Cardiac septum (tissue), 1 donor: ENCODE measurements around the gene BEGAIN. TPM values are rescaled to one million over a fixed set of nuclear protein-coding genes. Genes with fewer than 3 reads are reported as not detected.

Source experiments
- DNase-seq: peaks from one replicate; pipeline ENCODE4 v3.0.0-alpha.2; 2020; ENCODE audit warnings: low spot score
- intact Hi-C: fragments of 100-400 bp; cut with DNase I; formaldehyde crosslinking; loops from one replicate; pipeline ENCODE4 v1.14.0; 2022
- total RNA-seq: library from RNA; stranded (reverse); fragmentation: NEBNext Ultra II Directional; extraction: Animal tissue kit (Norgen Biotek cat#: 25700); gene quantifications from one replicate; pipeline ENCODE4 v1.2.1, GENCODE V29; 2021
- donor health status: DM: no; HTN: no; CAD: no.

Gene BEGAIN
- total RNA-seq, 1 donor from 2014 or later, result 1.2 TPM

DNA sequence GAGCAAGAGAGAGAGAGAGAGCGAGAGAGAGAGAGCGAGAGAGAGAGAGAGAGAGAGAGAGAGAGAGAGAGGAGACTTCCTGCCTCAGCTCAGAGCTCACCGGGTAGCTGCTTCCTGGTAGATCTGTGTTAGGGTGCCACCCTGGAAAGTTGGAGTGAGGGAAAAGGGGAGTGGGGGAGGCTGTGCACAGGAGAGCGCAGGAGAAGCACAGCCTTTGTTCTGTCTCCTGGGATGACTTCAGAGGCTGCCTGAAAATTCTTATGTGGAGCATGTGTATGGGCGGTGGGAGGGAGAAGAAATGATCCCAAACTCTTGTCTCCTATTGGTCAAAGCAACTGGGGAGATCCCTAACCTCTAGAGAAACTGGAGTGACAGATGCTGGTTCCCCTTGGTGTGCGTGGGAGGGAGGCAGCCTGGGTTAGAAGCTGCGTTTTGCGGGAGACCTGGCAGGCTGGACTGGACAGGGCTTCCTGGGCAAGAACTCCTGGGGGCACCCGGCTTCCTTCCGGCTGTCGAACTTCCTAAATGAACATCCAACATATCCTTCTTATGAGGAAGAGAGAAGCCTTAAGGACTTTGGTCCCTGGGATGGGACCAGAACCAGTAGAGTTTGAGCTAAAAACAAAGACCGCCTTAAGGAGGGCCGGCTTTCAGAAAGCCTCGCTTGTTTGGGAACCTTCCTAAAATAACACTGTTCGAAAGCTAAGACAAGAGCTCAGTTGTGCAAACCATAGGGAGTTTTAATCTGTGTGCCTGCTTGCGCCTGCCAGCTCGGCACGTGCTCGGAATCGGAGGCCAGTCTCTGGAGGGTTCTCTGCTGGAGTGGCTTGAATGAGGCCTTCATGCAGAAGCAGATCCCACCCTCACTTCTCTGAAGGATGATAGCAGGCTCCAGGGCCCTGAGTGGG is 30.4 kb upstream of the BEGAIN start:
- intact Hi-C loops, result no loop called here
- DNase-seq, result no peak

GRCh38 chr14:100616854-100617409 is 29.7 kb upstream of the BEGAIN start:
- intact Hi-C loops, result no loop called here
- DNase-seq, result no peak

- no peak for DNase-seq
- intact Hi-C loops, result no loop called here
Observed at GRCh38 chr14:100615736-100616695, 28.8 kb upstream of the BEGAIN start.

DNA sequence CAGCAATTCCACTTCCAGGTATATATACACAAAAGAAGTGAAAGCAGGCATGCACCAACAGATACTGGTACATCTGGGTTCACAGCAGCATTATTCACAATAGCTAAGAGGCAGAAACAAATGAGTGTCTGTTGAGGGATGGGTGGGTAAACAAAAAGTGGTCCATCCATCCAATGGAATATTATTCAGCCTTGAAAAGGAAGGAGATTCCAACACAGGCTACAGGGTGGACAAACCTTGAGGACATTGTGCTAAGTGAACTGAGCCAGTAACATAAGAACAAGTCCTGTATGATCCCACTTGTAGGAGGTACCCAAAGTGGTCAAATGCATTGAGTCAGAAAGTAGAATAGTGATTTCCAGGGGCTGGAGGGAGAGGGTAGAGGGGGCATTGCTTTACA is 27.6 kb upstream of the BEGAIN start:
- intact Hi-C loops, result no loop called here
- no peak for DNase-seq

DNA sequence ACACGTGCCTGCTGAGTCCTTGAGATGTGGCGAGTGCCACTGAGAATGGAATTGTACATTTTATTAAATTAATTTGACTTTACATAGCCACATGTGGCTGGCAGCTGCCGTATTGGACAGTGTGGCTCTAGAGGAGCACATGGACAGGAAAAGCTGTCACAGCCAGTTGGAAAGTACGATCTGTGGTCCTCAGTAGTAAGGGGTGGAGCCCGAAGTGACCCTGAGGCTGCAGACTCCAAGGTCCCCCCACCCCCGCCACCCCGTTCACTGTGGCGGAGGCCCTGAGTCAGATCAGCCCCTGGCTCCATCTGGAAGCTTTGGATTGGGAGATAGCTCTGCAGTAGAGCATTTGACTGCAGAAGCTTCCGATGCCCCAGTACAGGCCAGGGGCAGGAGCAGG is 25.8 kb upstream of the BEGAIN start:
- DNase-seq, result no peak
- intact Hi-C loops, result no loop called here

DNA sequence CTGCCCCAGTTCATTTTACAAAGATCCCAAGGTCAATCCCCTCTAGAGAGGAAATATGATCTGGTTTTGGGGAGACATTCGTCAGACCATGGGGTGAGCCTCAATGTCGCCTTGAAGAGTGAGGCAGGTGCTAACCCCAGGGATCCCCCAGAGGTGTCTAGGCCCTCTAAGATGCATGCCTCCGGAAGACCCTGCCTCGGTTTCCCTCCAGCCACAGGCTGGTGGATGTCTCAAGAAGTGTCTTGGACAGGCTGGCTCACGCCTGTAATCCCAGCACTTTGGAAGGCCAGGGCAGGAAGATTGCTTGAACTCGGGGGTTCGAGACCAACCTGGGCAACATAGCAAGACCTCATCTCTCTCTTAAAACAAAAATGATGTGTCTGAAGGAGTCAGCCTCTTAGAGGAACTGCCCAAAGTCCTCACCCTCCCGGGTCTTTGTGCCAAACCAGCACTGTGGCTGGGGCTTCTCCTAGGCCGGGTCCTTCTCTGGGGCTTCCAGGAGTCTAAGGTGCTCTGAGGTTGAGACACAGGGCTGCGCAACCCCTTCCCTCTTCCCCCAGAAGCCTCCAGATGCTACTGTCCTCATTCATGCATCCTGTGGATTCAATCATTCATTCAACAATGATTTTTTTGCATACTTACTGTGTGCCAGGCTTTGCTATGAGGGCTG is 24.7 kb upstream of the BEGAIN start:
- intact Hi-C loops, result no loop called here
- DNase-seq, result no peak

GRCh38 chr14:100610511-100611217 is 23.4 kb upstream of the BEGAIN start:
- no peak for DNase-seq
- intact Hi-C loops, result no loop called here

- intact Hi-C loops, result no loop called here
- DNase-seq, result no peak
Observed at GRCh38 chr14:100609941-100610391, 22.7 kb upstream of the BEGAIN start.

DNA sequence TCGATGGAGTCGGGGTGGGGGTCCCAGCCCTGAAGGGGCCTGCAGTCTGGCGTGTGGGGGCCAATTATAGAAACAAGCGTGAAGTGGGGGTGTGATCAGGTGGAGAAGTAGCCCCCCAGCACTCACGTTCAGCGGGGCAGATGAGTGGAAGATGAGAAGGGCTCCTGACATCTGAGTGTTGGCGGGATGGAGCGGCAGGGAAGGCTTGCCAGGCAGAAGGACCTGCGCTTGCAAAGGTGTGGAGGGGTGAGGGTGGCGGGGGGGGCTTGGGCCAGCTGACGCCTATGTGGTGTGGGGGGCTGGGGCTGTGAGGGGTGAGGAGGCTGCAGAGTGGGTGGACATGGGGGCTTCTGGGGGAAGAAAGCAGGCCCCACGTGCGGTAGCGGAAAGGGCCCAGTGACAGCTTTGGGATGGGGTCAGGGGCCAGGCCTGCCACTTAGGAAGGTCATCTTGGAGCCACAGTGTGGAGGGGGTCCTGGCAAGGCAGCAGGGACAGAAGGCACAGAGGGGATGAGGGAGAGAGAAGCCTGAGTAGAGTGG is 22.2 kb upstream of the BEGAIN start:
- intact Hi-C loops, result no loop called here
- DNase-seq, result no peak

- intact Hi-C loops, result no loop called here
- no peak for DNase-seq
Observed at GRCh38 chr14:100608586-100609330, 21.5 kb upstream of the BEGAIN start.

DNA sequence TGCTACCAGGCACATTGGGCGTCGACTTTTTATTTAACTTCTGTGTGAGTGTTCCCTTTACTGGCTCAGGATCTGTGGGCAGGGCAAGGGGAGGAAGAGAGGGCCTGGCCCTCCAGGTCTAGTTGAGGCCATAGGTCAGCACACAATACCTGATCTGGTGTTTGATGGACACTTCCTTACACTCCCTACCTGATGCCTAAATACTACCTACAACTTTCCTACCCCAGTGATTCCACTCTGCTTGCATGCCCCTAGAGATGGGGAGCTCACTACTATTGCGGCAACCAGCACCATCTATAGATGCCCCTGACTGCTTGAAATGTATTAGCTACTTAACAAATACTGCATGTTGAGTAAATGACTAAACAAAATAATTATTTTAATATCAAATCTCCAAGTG is 20.8 kb upstream of the BEGAIN start:
- intact Hi-C loops, result no loop called here
- no peak for DNase-seq

DNA sequence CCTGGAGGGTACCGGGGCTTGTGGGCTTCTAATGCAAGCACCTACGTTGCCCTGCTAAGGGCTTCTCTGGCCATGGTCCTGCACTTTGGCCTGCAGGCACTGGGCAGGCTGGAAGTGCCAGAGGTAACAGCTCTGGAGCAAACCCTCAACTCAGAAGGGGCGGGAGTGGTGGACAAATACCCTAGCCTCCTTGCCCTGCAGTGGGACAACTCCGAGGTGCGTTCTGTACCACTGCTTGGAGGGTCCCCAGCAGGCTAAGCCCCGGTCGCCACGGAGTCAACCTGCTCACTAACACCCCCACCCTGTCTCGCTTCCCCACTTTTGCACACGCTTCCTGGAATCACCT is 20.4 kb upstream of the BEGAIN start:
- no peak for DNase-seq
- intact Hi-C loops, result no loop called here

DNA sequence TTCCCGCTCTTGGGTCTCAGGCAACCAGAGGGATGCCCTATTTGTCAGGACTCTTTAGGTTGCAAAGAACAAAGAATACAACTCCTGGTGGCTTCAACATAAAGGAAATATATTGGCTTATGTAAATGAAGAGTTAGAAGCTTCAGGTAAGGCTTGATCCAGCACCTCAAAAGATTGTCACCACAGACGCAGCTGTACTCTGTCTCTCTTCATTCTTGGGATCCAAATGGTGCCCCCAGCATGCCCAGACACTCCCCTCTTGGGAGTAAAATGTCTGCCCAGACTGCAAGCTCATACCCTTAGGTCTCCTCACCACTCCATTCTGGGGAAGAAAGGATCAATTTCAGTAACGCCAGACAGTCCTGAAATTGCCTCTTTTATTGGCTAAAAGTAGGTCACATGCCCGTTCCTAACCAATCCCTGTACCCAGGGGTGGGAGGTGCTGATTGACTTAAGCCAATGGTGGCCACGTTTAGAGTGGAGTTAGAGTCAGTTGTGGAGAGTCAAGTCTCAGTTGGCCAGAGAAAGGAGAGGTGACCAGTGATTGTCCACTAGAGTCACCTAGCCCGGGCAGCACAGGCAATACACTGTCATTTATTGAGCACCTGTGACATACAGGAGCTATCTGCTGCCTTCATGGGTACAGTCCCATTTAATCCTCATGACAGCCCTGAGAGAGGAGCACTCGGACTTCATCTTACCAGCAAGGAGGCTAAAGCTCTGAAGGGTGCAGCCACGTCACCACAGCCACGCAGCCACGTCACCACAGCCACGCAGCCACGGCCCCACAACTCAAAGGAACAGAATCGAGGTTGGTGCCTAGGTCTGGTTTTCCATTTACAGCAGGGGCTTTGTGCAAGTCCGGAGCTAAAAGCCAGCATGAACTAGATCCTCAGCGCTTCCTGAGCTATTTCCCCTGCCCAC is 19.7 kb upstream of the BEGAIN start:
- no peak for DNase-seq
- intact Hi-C loops, result no loop called here

DNA sequence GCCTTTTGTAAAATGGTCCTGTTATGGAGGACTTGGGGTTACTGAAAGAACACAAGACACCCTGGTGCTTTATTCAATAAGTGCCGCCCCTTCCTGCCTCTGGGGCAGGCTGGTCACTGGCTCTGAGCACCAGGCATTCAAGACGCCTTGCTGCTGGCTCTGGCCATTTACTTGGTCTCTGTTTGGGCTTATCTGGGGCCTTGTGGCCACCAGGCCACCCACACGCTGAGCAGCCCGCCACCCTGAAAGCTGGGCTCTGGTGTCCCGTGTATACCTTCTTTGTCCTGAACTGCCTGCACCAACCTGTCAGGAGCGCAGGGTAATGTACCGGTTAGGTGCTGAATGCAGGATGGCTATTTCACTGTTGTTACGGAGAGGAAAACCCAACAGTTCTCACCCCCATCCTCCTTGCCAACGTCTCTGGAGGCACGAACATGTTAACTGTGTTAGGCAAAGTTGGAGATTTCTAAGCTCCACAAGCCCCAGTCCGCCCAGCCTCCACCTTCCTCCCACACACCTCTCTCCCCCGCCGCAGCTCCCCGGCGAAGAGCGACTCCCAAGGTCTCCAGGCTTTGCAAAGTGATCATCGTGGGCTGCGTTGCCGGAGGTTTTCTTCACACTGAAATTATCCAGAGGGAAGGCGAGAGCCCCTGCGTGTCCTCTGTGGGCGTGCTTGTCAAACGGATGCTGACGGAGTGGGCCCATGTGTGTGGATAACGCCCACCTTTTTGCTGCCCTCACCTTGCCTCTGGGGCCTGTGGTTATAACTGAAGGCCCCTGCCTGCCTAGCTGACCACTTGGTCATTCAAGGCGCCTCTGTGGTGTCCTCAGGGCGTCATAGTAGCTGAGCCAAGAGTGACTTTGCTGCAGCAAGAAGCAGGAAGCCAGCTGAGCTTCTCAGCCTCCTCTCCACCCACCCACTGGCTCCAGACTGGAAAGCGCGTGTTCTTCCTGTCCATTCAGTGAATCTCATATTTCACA is 18.8 kb upstream of the BEGAIN start:
- intact Hi-C loops, result no loop called here
- DNase-seq, result no peak

GRCh38 chr14:100605230-100605629 is 18.0 kb upstream of the BEGAIN start:
- intact Hi-C loops, result no loop called here
- DNase-seq, result no peak

DNA sequence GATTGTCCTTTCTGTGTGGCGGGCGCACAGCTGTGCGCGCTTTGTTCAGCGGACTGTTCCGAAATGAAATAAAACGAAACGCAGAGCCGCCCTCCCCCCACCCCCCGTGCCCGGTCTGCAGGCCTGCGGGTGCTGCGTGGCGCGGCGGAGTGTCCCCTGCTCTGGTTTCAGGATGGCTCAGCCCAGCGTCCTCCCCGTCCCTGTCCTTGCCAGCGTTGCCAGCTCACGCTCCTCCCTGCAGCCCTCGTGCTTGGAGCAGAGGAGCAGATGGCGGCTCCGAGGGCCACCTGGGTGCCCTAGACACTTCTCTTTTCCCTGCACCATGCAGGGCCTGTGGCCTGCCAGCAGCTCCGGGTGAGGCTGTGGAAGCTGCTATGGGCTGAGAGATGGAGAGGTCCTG is 17.5 kb upstream of the BEGAIN start:
- intact Hi-C loops, result no loop called here
- no peak for DNase-seq
